H9 (cell line): ENCODE results near the gene RETN. TPM values are rescaled to one million over a fixed set of nuclear protein-coding genes. Genes with fewer than 3 reads are reported as not detected.

Experiments used
- DNase-seq: peaks from one replicate; pipeline ENCODE4 v3.0.0-alpha.2; 2017
- H2AFZ ChIP-seq: one replicate; pipeline ENCODE4 v1.6.1; 2013; ENCODE audit warnings: mild to moderate bottlenecking, low read length, control low read depth, moderate library complexity
- H2AK5ac ChIP-seq: 2 replicates; pipeline ENCODE4 v1.6.1; 2013; ENCODE audit warnings: low read length, control low read depth, mixed read lengths; ENCODE audit not compliant: insufficient read length
- H2BK120ac ChIP-seq: one replicate; pipeline ENCODE4 v1.6.1; 2013; ENCODE audit warnings: low read depth, mild to moderate bottlenecking, low read length, control low read depth, inconsistent platforms; ENCODE audit not compliant: poor library complexity, severe bottlenecking
- H2BK12ac ChIP-seq: 2 replicates; pipeline ENCODE4 v1.6.1; 2013; ENCODE audit warnings: low read length, control low read depth, mixed read lengths, low read depth; ENCODE audit not compliant: insufficient read length
- H2BK15ac ChIP-seq: 2 replicates; pipeline ENCODE4 v1.6.1; 2013; ENCODE audit warnings: low read depth, low read length, control low read depth
- H2BK20ac ChIP-seq: one replicate; pipeline ENCODE4 v1.6.1; 2013; ENCODE audit warnings: low read depth, mild to moderate bottlenecking, low read length, control low read depth, inconsistent platforms; ENCODE audit not compliant: poor library complexity, severe bottlenecking
- H2BK5ac ChIP-seq: 2 replicates; pipeline ENCODE4 v1.6.1; 2013; ENCODE audit warnings: low read length, control low read depth, mixed read lengths; ENCODE audit not compliant: insufficient read length
- H3K14ac ChIP-seq: 2 replicates; pipeline ENCODE4 v1.6.1; 2013; ENCODE audit warnings: low read length, control low read depth; ENCODE audit not compliant: insufficient read depth
- H3K18ac ChIP-seq: 2 replicates; pipeline ENCODE4 v1.6.1; 2013; ENCODE audit warnings: low read depth, mild to moderate bottlenecking, mixed read lengths, low read length, control low read depth; ENCODE audit not compliant: insufficient read length
- H3K23ac ChIP-seq: 2 replicates; pipeline ENCODE4 v1.6.1; 2013; ENCODE audit warnings: low read length, control low read depth, mixed read lengths, low read depth; ENCODE audit not compliant: insufficient read length
- H3K23me2 ChIP-seq: 2 replicates; pipeline ENCODE4 v1.6.1; 2013; ENCODE audit warnings: low read depth, mild to moderate bottlenecking, mixed read lengths, low read length, control low read depth; ENCODE audit not compliant: insufficient read length, poor library complexity, severe bottlenecking
- H3K27ac ChIP-seq: 2 replicates; pipeline ENCODE4 v1.5.1; 2013; ENCODE audit warnings: low read length, control low read depth, mixed read lengths, low read depth; ENCODE audit not compliant: insufficient read length
- H3K27me3 ChIP-seq: 2 replicates; pipeline ENCODE4 v1.6.1; 2013; ENCODE audit warnings: low read length, control low read depth, inconsistent platforms; ENCODE audit not compliant: insufficient read depth
- H3K4ac ChIP-seq: 2 replicates; pipeline ENCODE4 v1.6.1; 2013; ENCODE audit warnings: low read depth, mild to moderate bottlenecking, control low read depth, inconsistent platforms, low read length, moderate library complexity
- H3K4me1 ChIP-seq: 2 replicates; pipeline ENCODE4 v1.6.1; 2013; ENCODE audit warnings: low read length, control low read depth, inconsistent platforms; ENCODE audit not compliant: insufficient read depth
- H3K4me2 ChIP-seq: 2 replicates; pipeline ENCODE4 v1.6.1; 2013; ENCODE audit warnings: low read length, control low read depth, mixed read lengths; ENCODE audit not compliant: insufficient read length, insufficient read depth
- H3K56ac ChIP-seq: 2 replicates; pipeline ENCODE4 v1.6.1; 2013; ENCODE audit warnings: low read depth, mild to moderate bottlenecking, mixed read lengths, low read length, control low read depth; ENCODE audit not compliant: insufficient read length
- H3K79me1 ChIP-seq: 2 replicates; pipeline ENCODE4 v1.6.1; 2013; ENCODE audit warnings: low read depth, mild to moderate bottlenecking, moderate library complexity, low read length, control low read depth, inconsistent platforms; ENCODE audit not compliant: insufficient read depth, poor library complexity, severe bottlenecking
- H3K79me2 ChIP-seq: 2 replicates; pipeline ENCODE4 v1.6.1; 2013; ENCODE audit warnings: low read length, control low read depth, inconsistent platforms; ENCODE audit not compliant: insufficient read depth
- H3K9ac ChIP-seq: 2 replicates; pipeline ENCODE4 v1.6.1; 2013; ENCODE audit warnings: low read length, control low read depth, mixed read lengths; ENCODE audit not compliant: insufficient read length; ENCODE audit errors: extremely low read depth
- H3K9me3 ChIP-seq: one replicate; pipeline ENCODE4 v1.6.1; 2013; ENCODE audit warnings: low read depth, low read length, inconsistent platforms; ENCODE audit not compliant: control insufficient read depth
- H3T11ph ChIP-seq: one replicate; pipeline ENCODE4 v1.6.1; 2013; ENCODE audit warnings: mild to moderate bottlenecking, low read length, control low read depth, inconsistent platforms
- H4K20me1 ChIP-seq: one replicate; pipeline ENCODE4 v1.6.1; 2013; ENCODE audit not compliant: control insufficient read depth, insufficient read length, insufficient read depth
- H4K5ac ChIP-seq: 2 replicates; pipeline ENCODE4 v1.6.1; 2013; ENCODE audit warnings: low read depth, mild to moderate bottlenecking, mixed read lengths, low read length, control low read depth; ENCODE audit not compliant: insufficient read length
- H4K8ac ChIP-seq: replicated peaks from 2 replicates; pipeline ENCODE4 v1.6.1; 2013; ENCODE audit warnings: low read length, control low read depth, mixed read lengths, low read depth; ENCODE audit not compliant: insufficient read length
- H4K91ac ChIP-seq: 2 replicates; pipeline ENCODE4 v1.6.1; 2013; ENCODE audit warnings: low read depth, mild to moderate bottlenecking, moderate library complexity, mixed read lengths, low read length, control low read depth; ENCODE audit not compliant: insufficient read length
- H3K27ac Mint-ChIP-seq, 3 experiments: 2 replicates in 2 of 3; 3 replicates in 1 of 3; pipeline ENCODE4 v1.8.0; 2020 to 2021; ENCODE audit warnings: mixed read lengths in 3 of 3, mild to moderate bottlenecking in 1 of 3, moderate library complexity in 1 of 3
- H3K27me3 Mint-ChIP-seq: 2 replicates; pipeline ENCODE4 v1.8.0; 2021; ENCODE audit warnings: low read depth, mild to moderate bottlenecking, moderate library complexity, mixed read lengths
- H3K36me3 Mint-ChIP-seq, 3 experiments: 2 replicates in 2 of 3; 3 replicates in 1 of 3; pipeline ENCODE4 v1.8.0; 2020 to 2021; ENCODE audit warnings: low read depth in 3 of 3, mixed read lengths in 3 of 3; ENCODE audit not compliant: insufficient read depth in 1 of 3
- H3K4me1 Mint-ChIP-seq, 2 experiments: 2 replicates each; pipeline ENCODE4 v1.8.0; 2020; ENCODE audit warnings: mixed read lengths in 2 of 2
- H3K4me3 Mint-ChIP-seq, 2 experiments: 2 replicates in 1 of 2; 3 replicates in 1 of 2; pipeline ENCODE4 v1.8.0; 2020 to 2021; ENCODE audit warnings: mild to moderate bottlenecking in 2 of 2, mixed read lengths in 2 of 2, moderate library complexity in 1 of 2
- H3K9me3 Mint-ChIP-seq, 2 experiments: 2 replicates in 1 of 2; 3 replicates in 1 of 2; pipeline ENCODE4 v1.8.0; 2020; ENCODE audit warnings: mild to moderate bottlenecking in 2 of 2, mixed read lengths in 2 of 2, moderate library complexity in 1 of 2
- WGBS: extraction: QIAGEN DNeasy Blood & Tissue Kit; methylation state at CpG from one replicate; pipeline ENCODE4 v1.1.7; 2013; ENCODE audit warnings: missing lambda C conversion rate, low lambda C conversion rate, mixed read lengths; ENCODE audit not compliant: insufficient read length; ENCODE audit errors: extremely low coverage; 5-methylcytosine and 5-hydroxymethylcytosine counted together
- total RNA-seq: library from RNA; stranded (reverse); gene quantifications from 2 replicates; pipeline ENCODE4 v1.2.1, GENCODE V29; 2021
- TF ChIP-seq, protein P1 (sequence below): fragments of 200-600 bp; sonication (generic); conservative IDR thresholded peaks from 3 replicates; pipeline ENCODE4 v1.8.0; 2021; ENCODE audit warnings: antibody characterized with exemption, mild to moderate bottlenecking

Gene RETN
- total RNA-seq, 1 experiment from 2014 or later: not detected

DNA sequence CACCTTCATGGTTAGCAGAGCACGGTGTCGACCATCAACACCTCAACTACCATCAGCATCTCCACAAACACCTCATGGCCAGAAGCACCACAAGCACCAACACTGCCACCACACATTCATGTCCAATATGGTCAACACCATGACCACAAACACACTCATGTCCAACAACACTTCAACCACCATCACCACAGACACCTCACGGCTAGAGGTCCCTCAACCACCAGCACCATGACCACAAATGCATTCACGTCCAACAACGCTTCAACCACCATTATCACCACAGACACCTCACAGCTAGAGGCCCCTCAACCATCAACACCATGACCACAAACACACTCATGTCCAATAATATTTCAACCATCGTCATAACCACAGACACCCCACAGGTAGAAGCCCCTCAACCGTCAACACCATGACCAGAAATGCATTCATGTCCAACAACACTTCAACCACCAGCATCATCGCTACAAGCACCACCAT is 22.0 kb downstream of the RETN start:
- H3K27ac ChIP-seq: no peak overlapping the region
- H3K9me3 Mint-ChIP-seq: no peaks in the 10 kb centered on the region
- H3K23ac ChIP-seq: no peak overlapping the region
- H3K9me3 ChIP-seq: no peaks in the 10 kb centered on the region
- no peak overlapping the region for H3T11ph ChIP-seq
- no peaks in the 10 kb centered on the region; a peak in 1 of 7 replicates for H3K36me3 Mint-ChIP-seq
- H4K8ac ChIP-seq: no peak overlapping the region
- no peak overlapping the region for H4K5ac ChIP-seq
- no peak overlapping the region for H3K56ac ChIP-seq
- DNase-seq: no peak
- no peaks in the 10 kb centered on the region for H3K27me3 ChIP-seq
- no peak overlapping the region for H3K4me3 Mint-ChIP-seq
- H3K4me1 ChIP-seq: no peaks in the 10 kb centered on the region
- peaks cover 2% of the 10 kb centered on the region for H4K20me1 ChIP-seq
- peaks cover 4% of the 10 kb centered on the region in 2 experiments for H3K4me1 Mint-ChIP-seq
- H2BK15ac ChIP-seq: no peak overlapping the region
- no peak overlapping the region for H4K91ac ChIP-seq
- WGBS: no CpG with 5 or more reads among the region's 8 CpGs
- H3K9ac ChIP-seq: no peak overlapping the region
- no peak overlapping the region for H2AFZ ChIP-seq
- H2BK5ac ChIP-seq: no peak overlapping the region
- no peak overlapping the region for H3K27ac Mint-ChIP-seq
- no peak overlapping the region for H2AK5ac ChIP-seq
- no peaks in the 10 kb centered on the region for H3K23me2 ChIP-seq
- H2BK12ac ChIP-seq: no peak overlapping the region
- no peak overlapping the region for H3K4ac ChIP-seq
- H3K79me1 ChIP-seq: no peaks in the 10 kb centered on the region
- H3K27me3 Mint-ChIP-seq: peaks cover 21% of the 10 kb centered on the region
- H3K79me2 ChIP-seq: no peaks in the 10 kb centered on the region
- TF ChIP-seq, protein P1, sequence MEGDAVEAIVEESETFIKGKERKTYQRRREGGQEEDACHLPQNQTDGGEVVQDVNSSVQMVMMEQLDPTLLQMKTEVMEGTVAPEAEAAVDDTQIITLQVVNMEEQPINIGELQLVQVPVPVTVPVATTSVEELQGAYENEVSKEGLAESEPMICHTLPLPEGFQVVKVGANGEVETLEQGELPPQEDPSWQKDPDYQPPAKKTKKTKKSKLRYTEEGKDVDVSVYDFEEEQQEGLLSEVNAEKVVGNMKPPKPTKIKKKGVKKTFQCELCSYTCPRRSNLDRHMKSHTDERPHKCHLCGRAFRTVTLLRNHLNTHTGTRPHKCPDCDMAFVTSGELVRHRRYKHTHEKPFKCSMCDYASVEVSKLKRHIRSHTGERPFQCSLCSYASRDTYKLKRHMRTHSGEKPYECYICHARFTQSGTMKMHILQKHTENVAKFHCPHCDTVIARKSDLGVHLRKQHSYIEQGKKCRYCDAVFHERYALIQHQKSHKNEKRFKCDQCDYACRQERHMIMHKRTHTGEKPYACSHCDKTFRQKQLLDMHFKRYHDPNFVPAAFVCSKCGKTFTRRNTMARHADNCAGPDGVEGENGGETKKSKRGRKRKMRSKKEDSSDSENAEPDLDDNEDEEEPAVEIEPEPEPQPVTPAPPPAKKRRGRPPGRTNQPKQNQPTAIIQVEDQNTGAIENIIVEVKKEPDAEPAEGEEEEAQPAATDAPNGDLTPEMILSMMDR: no peak
- H3K14ac ChIP-seq: no peak overlapping the region
- no peak overlapping the region for H3K4me2 ChIP-seq
- no peak overlapping the region for H2BK120ac ChIP-seq
- H2BK20ac ChIP-seq: no peak overlapping the region
- no peak overlapping the region for H3K18ac ChIP-seq
